GM19328 (cell line): Measurements from ENCODE around the gene ZBTB22.
A peak's percentile ranks its signal among the peaks of the same experiment; 100 is the strongest.

ENCODE experiments used
- ATAC-seq: cut with Tn5 transposase; IDR thresholded peaks from one replicate; pipeline ENCODE4 v1.9.1; 2021; ENCODE audit warnings: mild to moderate bottlenecking, moderate library complexity; ENCODE audit not compliant: unreplicated experiment

Gene ZBTB22

DNA sequence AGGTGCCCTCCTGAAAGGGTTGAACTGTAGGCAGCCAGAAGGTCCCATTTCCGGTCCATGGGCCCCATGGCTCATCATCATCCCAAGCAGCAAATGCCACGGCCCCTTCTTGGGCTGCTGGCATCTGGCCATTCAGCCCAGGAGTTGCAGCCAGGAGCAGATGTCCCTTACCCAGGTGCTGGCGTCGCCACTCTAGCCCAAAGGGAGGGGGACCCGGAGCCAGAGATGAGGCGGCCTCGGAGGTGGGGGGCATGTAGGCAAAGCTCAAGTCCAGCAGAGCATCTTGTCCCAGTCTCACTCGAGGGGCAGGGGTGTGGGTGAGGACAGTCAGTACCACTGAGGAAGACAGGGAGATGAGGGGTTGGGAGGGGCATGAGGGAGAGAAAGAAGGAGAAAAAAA, 12.5 kb downstream of the ZBTB22 start:
- no peak for ATAC-seq

DNA sequence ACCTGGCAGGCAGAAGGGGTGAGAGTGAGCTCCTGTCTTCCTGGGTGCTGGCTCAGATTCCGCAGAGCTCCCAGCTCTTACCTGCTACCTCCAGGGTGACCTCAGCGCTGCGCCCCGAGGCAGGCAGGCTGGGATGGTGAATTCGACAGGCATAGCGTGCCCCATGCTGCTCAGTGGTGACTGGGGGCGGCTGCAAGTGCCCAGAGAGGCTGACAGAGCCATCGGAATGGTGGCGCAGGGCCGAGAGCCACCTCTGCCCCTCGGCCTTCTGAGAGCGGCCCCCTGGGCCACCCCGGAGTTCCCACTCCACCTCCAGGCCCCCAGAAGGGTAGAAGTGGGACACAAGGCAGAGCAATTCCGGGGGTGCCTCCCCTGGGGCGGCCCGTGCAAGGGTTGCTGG, 13.3 kb downstream of the ZBTB22 start:
- no peak for ATAC-seq

DNA sequence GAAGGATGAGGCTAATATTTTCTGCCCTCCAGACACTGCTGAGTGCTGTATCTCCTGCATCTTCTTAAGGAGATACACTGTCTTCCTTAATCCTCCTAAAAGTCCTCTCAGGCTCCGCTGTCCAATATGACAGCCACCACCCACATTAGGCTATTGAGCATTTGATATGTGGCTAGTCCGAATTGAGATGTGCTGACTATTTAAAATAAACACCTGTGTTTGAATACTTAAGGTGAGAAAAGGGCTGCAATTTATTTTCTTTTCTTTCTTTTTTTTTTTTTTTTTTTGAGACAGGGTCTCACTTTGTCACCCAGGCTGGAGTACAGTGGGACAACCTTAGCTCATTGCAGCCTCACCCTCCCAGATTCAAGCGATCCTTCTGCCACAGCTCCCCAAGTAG, 15.7 kb downstream of the ZBTB22 start:
- no peak for ATAC-seq

DNA sequence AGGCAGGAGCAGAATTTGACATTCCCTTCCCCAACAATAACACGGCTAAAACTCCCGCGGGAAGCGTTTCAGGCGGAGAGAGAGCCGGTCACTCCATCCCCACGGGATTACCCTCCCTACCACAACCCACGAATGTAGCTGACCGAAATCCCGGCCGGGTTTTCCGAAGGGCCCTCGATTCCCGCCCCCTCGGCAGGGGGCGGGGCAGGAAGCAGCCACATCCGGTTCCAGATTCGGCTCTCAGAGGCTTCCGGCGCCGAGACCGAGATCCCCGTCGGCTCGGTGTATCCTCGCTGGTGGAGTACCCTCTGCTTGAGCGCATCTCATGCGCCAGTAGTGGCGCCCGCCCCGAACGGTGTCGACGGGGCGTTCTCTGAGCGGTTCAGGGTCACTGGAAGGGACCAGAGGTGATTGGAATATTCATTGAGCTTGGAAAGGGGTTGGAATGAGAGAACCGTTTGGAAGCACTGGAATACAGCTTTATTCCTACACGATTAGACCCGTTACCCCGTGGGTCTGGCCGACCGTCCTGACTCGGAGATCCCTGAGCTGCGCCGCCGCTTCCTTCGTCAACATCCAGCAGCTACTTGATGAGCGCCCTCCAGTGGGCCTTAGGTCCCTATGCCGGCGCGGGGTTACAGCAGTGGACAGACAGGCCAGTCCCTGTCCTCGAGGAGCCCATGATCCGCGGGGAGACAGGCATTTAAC, 18.2 kb downstream of the ZBTB22 start:
- peak; percentile 66 for ATAC-seq

DNA sequence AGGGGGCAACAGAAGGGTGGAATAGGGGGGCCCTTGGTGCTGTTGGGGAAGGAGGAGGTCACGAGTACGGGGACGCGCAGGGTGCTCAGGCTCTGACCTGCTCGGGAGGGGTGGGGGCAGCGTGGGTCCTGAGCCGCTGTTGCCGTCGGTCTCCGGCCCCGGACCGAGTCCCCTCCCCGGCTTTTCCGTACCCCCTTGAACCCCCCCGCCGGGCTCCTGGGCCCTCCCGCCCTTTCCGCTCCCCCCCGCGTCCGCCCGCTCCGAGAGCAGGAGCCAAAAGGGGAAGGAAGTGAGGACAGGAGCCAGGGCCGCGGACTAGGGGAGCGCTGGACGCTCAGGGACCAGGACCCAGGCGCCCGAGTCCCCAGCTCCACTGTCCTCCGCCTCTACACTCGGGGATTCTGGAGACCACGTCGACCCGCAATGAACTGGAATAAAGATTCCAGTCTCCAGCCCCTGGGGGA, 18.7 kb downstream of the ZBTB22 start, which contains the start of gene RGL2:
Gene RGL2 (minus strand): TSS at position 170 of the 464 bp plus-strand sequence. CDS start 332 bp downstream, outside the sequence.
- peak; percentile 19 for ATAC-seq

DNA sequence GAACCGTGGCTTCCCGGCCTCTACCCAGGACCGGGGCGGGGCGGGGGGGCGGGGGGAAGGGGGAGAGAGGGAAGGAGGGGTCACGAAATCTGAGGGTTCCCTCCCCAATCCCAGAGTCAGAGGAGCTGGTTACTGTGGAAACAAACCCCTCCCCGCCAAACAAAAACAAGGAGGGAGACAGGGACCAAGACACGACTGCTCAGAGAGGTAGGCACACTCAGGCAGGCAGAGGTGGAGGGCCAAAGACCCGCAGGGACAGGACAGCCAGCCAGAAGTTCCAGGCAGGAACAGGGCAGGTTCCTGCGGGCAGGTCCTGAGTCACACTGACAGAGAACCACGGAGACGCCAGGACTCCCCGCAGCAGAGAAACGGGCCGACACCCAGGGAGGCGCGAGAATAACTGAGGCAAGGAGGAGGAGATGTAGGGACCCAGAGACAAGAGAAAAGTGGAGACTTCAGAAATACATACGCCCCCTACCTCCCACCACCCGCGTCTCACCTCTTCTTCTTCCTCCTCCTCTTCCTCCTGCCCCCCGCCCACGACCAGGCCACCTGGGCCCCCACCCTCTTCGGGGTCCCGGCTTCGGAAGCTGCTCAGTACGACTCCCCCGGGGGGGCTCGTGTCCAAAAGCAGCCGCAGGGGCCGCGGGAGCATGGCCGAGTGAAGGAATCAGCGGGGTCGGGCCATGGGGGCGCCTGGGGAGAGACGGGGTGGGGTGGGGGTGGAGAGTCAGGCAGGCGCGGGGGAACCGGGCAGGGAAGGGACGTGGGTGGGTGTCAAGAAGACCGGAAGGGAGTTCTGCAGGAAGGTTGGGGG, 19.4 kb downstream of the ZBTB22 start:
- ATAC-seq: no peak

DNA sequence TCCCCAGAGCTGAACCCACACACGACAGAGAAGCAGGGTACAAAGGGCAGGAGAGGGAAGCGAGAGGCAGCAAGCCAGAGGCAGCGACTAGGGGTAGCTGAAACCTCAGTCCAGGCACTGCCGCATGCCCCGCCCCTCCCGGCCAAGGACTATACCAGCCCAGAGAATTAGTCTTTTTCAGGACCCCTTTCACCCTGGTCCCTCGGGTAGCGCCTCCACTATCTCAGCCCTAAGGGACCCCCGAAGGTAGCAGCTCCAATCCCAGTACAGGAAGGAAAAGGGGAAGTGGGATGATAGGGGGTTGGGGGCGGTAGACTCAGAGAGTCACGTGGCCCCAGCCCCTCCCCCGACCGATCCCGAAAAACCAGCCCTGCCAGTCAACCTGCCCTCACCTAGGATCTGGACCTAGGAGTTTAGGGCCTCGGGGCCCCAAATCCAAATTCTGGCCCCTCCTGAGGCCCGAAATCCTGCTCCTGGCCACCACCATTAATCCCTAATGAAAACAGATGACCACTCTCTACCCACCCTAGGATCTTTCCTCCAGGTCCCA, 20.1 kb downstream of the ZBTB22 start:
- ATAC-seq: no peak

DNA sequence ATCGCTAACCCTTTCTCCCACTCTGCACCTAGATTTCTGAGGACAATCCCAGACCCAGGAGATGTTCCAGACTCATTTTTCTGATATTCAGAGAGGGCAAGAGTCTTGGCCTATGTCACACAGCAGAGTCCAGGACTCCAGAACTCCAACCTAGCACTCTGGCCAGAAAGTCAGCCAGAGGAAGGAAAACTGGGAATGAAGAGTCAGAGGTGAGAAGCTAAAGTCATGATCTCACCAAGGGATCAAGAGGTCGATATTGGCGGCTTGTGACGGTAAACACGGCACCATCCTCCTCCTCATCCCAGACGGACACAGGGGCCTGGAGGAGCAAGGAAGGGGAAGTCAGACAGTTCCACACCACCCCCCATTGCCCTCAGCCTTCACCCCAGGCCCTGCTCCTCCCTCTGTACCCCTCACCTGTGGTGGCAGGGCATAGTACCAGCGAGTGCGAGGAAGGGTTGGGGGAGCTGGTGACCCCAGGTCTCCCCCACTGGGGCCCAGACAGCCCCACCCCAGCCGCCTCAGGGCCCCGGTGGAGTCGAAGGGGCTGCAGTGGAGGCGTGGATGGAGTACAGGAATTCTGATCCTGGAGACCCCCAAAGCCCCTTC, 20.6 kb downstream of the ZBTB22 start:
- no peak for ATAC-seq

DNA sequence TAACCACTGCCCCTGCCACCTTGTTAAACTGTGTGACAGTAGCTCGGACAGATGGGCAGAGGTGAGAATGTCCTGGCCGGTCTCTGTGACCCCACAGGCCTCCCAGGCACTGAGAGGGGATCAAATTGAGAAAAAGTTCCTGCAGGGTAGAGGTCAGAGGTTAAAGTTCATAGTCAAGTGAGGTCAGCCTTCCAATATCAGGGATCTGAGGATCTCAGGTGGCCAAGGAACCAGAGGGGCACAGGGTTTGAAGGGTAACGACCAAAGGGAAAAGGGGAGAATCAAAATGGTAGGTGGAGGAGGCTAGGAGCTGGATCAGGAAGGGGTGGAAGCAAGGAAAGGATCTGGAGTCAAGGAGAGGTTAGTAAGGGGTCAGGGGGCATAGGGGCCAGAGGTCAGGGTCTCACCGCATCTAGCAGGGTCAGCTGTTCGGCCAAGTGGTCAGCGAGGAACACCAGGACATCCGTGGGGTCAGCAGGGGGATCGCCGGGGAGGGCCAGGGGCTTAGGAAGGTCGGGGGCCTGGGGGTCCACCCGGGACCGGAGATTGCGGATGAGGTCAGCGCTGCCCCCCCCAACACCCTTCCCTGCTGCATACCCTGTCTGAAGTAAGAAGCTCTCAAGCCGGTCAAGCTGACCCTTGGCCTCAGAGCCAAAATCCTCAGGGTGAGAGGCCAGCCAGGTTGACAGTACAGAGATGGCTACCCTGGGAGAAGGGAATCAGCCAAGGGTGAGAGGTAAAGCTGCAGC, 21.7 kb downstream of the ZBTB22 start:
- no peak for ATAC-seq

DNA sequence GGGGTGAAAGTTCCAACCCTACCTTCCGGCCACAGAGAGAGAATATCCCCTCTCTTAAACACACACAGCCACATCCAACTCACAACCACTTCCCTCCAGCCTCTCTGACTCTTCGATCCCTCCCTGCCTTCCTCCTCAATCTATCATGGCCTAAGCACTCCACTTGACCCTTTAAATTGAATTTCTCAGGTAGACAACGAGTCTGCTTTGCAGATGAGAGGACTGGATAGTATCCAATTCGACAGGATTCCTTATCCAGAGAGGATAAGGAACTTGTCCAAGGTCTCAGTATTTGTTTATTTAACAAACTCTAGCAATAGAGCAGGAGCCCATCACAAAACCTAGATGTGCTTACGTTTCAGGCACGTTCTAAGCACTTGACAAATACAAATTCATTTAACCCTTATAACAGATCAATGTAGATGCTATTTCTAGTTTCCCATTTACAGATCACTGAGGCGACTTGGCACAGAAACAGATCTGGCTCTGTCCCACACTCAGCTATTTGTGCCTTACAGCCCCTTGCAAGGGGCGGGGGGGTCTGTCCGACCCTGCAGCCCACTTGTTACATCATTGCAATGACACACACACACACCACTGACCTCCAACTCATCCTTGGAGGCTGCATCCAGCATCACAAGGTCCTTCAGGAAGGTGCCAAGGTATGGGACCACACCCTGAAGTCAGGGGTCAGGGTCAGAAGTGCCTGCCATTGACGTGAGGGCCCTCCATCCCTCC, 23.3 kb downstream of the ZBTB22 start:
- no peak for ATAC-seq

DNA sequence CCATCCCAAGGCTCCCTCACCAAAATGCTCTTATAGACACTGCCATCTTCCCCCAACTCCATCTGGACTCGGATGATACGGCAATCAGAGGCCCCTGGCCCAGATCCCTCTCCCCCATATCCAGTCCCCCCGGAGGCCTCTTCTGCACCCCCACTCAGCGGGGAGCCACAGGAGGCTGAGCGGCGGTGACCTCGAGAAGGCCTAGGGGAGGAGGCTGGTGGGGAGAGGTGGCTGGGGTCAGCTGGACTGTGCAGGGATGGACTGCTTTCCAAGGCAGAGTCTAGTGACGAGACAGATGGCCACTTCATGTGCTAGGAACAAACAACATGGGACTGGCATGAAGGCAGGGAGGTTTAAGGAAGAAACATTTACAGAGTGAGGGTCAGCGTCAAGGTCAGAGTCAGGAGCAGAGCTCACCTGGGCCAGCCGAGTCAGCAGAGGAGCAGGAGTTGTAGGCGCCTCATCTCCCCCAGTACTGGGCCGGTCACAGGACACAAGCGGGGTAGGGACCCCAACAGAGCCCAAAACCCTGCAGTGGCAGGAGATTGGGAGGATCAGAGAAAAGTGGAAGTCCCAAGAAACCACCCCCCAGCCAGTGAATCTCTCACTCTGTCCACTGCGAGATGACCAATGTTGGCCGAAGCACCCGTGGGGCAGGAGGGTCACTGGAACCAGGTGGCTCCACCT, 24.4 kb downstream of the ZBTB22 start:
- no peak for ATAC-seq

DNA sequence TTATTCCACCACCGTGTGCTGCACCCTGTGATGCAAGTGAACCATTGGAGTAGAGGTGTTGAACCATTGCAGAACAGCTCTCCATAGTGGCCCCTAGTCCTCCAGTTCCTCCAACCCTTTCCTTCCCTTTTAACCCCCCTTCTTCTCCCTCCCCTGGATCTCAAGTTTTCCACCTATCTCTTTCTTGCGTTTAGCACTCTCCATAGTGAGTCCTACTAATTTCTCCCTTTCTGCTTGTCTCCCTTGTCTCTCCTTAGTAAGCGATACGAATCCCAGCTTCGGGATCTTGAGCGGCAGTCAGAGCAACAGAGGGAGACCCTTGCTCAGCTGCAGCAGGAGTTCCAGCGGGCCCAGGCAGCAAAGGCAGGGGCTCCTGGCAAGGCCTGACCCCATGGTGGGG, 27.1 kb downstream of the ZBTB22 start:
- ATAC-seq: no peak

DNA sequence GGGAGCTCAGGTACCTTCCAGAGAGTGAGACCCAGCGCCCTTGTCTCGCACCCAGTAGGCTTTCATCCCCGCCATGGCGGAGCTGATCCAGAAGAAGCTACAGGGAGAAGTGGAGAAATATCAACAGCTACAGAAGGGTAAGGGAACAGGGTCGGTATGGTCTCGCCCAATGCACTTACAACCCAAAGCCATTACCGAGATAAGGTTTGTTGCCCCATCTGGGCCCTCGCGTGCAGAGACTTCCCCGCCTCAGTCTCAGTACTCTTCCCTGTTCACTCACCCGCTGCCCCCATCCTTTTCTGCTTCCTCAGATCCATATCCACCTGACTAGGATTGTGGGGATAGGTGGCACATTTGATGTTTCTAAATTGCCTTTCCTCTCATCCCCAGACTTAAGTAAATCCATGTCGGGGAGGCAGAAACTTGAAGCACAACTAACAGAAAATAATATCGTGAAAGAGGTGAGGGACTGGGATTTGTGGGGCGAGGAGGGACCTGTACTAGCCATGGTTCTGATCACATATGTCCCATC, 27.7 kb downstream of the ZBTB22 start:
- ATAC-seq: no peak

DNA sequence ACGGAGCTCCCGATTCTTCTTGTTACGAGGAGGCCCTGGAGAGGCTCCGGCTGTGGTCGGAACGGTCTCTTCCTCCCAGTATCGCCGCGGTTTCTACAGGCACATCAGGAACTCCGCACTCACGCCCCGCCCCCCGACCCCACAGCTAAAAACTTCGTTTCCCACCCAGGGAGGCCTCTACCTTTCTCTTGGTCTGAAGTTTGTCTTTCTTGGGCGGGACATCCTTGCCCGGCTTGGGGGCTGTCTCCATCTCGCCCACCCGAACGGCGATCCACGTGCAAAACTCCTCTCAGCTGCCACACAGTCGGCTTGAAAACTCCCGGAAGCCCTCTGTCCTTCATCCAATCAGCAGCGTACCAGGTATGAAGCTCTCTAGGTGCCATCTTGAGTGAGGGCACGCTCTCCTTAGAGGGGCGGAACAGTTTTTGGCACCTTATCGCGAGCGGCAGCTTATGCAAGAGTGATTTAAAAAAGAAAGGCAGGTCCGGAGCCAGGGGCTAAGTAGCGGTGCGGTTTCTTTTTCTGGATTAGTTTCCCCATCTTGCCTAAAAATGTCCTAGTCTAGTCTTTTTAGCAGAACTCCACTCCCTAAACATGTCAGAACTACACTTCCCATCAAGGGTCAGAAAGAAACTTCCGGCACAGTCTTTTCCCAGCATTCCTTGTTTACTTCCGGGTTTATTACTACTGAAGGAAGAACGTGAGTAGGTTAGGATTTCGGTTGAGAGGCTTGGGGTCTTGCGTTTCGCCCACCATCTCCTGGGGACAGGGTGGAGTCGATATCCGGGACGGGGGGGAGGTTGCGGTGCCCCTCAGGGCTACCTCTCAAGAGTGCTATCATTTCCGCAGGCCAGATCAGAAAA, 28.4 kb downstream of the ZBTB22 start, which contains the start of the genes PFDN6 and WDR46:
Gene PFDN6 (plus strand): TSS at position 681 of the 863 bp plus-strand sequence. CDS start 256 bp downstream, outside the sequence.
Gene WDR46 (minus strand): TSS at position 319 of the 863 bp plus-strand sequence. CDS start 69 bp downstream, at position 250.
- peak; percentile 70 for ATAC-seq

DNA sequence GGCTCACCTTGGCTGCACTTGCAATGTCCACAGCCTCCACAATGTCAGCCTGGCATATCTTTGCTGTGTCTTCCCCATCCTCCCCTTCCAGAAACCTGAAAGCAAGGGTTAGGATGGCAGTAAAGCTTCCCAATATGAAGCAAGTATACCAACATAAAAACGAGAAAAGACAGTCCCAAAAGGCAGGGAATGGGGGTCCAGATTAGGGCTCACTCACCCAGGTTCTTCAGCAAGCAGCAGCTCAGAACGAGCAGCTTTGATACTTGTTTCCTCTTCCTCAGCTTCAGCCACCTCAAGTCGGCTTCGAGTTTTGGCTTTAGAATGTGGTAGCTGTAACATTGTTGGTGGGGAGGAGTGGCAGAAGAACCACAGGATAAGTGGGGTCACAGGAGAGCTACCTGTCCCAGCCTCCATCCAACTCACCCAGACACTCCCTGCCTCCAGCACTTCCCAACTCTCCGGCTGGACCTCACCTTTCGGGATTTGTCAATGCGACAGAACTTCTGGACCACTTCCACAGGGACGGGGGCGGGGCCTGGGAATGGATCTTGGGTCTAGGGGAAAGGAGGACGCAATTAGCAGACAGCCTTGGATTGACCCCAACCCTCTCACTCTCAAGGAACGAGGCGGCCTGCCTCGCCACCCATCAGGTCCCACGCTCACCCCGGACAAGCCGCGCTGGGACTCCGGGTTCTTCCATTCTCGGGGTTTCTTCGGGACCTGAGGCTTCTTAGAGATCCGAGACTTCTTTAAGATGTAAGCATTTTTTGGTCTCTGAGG, 29.2 kb downstream of the ZBTB22 start:
- no peak for ATAC-seq

DNA sequence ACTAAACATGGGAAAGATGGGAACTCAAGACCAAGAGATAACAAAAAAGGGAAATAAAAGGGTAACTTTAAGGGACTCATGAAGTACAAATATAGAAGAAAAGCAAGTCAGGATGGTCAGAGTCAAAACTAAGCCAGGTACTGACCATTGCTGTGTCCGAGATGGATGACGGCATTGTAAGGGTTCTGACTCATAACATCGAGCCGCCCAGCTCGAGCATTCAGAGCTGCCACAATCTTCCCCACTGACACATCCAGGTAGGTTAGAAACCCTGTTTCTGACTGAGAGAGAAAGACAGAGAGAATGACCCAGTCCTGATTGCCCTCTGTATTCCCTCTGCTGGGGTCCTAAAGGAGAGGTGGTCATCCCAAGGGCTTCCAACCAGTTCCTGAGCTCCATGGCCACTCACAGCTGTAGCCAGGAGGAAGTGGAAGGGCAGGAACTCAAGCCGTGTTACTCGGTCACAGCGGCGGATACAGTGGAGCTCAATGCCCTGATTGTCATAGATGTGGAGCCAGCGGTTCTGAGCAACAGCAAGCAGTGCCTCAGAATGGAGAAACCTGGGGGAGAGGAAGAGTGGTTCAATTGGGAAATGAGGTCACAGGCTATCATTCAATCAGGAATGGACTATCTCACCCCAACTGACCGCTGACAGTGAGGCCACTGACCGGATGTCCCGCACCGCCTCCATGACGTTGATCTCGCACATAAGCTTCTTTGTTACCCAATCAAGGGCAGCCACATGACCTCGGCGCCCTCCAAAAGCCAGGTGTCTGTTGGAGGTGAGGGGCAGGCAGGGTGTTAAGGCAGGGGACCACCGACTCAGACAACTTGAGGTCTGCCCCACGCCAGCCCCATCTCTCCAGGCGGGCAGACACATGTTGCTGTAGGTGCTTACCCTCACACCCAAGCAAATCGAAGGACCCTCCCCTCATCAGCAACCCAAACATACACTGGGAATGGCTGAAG, 30.3 kb downstream of the ZBTB22 start:
- no peak for ATAC-seq
